GM18511 (cell line): ENCODE data around the gene MAGEF1.
A peak's percentile ranks its signal among the peaks of the same experiment; 100 is the strongest.

Experiments used
- ATAC-seq: cut with Tn5 transposase; IDR thresholded peaks from one replicate; pipeline ENCODE4 v1.9.1; 2021; ENCODE audit warnings: mild to moderate bottlenecking, moderate library complexity; ENCODE audit not compliant: unreplicated experiment

The MAGEF1 gene

GRCh38 chr3:184727357-184728009 is 15.6 kb upstream of the MAGEF1 start:
- no peak for ATAC-seq

DNA sequence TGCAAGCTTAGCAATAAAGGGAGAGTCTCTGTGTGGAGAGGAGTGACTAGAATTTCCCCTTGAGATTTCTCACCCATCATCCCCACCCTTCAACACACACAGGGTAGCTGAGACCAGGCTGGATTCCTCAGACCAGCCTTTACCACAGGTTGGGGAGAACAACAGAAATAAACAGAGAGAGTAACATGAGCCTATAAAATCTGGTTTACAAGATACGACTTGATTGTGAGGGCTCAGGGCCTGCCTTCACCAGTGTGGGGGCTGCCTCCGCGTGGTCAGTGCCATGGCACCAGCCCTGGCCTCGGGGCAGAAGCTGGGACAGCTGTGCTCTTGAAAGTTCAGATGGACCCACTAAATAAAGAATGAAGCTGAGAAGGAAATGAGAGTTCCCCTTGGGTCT is 14.6 kb upstream of the MAGEF1 start:
- no peak for ATAC-seq

DNA sequence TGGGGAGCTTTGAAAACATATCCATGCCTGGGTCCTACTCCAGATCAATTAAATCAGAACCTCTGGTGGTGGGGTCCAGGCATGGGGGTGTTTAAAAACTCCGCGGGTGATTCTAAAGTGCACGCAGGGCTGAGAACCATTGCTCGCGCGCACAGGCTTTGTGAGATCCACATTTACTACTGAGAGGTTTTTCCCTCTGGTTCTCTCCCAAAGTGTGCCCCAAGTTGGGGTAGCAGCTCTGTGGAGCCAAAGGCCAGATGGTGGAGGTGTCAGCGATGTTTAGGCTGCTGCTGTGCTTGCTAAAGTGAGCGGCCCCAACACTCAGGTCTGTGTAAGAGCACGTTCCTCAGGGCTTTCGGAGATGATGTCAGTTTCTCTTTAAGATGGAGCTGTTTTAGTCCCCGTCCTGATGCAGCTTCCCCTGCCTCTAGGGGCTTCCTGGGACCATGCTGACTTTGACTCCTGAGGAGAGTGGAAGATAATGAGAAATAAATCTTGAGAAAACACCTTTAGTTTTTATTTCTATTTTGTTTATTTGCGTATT is 13.4 kb upstream of the MAGEF1 start:
- no peak for ATAC-seq

GRCh38 chr3:184724699-184725098 is 12.8 kb upstream of the MAGEF1 start:
- ATAC-seq = no peak

GRCh38 chr3:184719709-184720108 is 7.8 kb upstream of the MAGEF1 start:
- ATAC-seq = no peak

- no peak for ATAC-seq
These were observed 6.6 kb upstream of the MAGEF1 start for GRCh38 chr3:184718431-184718830.

GRCh38 chr3:184717399-184717983 is 5.6 kb upstream of the MAGEF1 start:
- ATAC-seq = no peak

GRCh38 chr3:184716622-184717398 is 4.9 kb upstream of the MAGEF1 start:
- no peak for ATAC-seq

DNA sequence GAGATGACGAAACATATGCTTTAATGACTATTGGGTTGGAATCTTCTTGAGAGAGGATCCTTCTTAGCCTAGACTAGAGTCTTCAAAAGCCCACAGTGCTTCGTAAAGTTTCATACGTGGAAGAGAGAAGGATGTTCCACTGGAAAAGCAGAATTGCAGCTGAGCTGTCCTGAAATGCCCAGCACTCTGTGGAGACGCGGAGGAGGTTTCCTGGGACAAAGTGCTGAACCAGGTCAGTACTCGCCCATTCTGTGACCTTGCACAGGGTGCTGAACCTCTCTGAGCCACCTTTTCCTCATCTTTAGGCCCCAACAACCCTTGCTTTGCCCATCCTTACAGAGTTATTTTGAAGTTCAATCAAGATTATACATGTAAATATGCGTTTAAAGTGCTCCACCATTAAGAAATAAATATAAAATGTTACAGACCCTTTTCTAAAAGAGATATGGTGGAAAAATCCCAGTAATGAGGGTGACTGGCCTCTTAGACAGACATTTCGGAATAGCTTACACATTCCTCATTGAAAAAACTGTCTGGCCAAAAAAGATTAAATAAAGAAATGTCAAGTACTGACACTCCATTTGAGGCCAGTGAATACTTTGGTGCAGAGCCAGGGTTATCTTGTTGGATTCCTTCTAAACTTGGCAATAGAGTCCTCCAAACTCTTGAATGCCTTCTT is 4.2 kb upstream of the MAGEF1 start:
- no peak for ATAC-seq

DNA sequence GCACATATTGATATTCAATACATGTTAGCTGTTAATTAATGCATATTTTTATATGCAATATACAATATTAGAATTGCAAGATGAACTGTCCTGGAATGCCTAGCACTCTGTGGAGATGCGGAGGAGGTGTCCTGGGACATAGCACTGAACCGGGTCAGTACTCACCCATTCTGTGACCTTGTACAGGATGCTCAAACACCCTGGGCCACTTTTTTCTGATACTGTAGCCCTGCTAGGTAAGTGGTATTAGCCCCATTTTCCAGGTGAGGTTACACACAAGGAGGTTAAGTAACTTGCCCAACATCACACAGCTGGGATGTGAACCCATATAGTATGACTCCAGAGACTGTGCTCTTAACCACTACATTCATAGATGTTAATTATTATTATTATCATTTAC is 1.7 kb upstream of the MAGEF1 start:
- ATAC-seq = no peak

DNA sequence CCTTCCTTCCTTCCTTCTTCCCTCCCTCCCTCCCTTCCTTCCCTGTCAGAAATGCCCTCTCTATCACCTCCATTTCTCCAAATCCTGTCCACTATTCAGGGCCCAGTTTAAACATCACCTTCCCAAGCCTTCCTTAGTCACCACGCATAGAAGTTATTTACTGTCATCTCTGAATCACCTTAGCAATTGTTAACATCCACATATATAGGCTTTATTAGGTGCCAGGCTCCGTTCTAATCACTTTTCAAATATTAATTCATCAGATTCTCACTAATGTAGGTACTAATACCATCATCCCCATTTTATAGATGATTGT is 1.1 kb upstream of the MAGEF1 start:
- ATAC-seq = no peak

GRCh38 chr3:184712248-184713039 is 580 bp upstream of the MAGEF1 start:
- peak; percentile 35 for ATAC-seq

- peak; percentile 67 for ATAC-seq
These were observed 883 bp downstream of the MAGEF1 start for GRCh38 chr3:184710870-184711492.

- ATAC-seq = no peak
These were observed 8.2 kb downstream of the MAGEF1 start for GRCh38 chr3:184703657-184704056.

DNA sequence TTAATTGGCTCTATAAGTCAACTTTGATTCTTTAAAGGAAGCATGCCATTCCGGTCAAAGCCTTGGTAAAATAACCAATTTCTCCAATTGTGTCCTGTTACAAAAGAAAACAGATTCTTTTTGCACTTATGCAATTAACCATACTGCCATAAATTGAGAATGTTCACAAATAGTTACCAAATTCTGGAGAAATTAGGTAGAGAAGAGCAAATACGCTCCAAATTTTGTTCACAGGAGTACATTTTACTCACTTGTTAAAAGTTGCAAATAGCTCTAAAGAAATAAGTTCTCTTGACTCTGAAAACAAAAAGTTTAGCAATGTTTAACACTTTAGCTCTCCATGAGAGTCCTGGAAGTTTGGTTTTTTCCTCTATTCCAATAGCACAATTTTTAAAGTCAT is 11.1 kb downstream of the MAGEF1 start:
- no peak for ATAC-seq

- no peak for ATAC-seq
These were observed 14.0 kb downstream of the MAGEF1 start for GRCh38 chr3:184697845-184698244.

DNA sequence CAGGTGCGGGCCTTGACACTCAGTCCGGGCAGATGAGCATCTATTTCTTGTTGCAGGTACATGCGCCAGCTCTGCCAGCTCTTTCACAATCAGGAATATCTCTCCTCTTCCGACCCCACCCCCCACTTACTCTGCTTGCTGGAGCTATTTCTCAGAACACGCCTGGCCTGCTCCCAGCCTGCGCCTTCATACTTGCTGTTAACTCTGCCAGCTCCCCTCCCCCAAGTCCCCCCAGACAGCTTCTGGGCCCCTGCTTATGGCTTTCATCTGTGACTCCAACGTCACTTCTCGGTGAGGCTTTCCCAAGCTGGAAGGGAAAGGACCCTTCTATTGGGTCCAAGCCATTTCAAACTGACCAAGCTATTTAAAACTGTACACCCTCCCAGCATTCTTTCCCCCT is 15.2 kb downstream of the MAGEF1 start:
- no peak for ATAC-seq

- ATAC-seq = no peak
These were observed 17.1 kb downstream of the MAGEF1 start for GRCh38 chr3:184694716-184695115.

GRCh38 chr3:184694133-184694665 is 17.7 kb downstream of the MAGEF1 start:
- no peak for ATAC-seq
